Mesothelial cell of epicardium (in vitro differentiated cells): ENCODE results near the gene CHCHD3. TPM values are rescaled to one million over a fixed set of nuclear protein-coding genes. Genes with fewer than 3 reads are reported as not detected.

Experiments
- DNase-seq, 2 experiments: peaks; one replicate each; pipeline ENCODE4 v3.0.0; 2021; ENCODE audit warnings: low spot score in 2 of 2; ENCODE audit not compliant: unreplicated experiment in 2 of 2
- H3K27ac Mint-ChIP-seq: 2 replicates; pipeline ENCODE4 v1.8.0; 2021; ENCODE audit warnings: mixed read lengths
- H3K27me3 Mint-ChIP-seq: 2 replicates; pipeline ENCODE4 v1.8.0; 2021; ENCODE audit warnings: low read depth, mixed read lengths
- H3K36me3 Mint-ChIP-seq: 2 replicates; pipeline ENCODE4 v1.8.0; 2021; ENCODE audit warnings: mixed read lengths
- H3K4me1 Mint-ChIP-seq: 2 replicates; pipeline ENCODE4 v1.8.0; 2021; ENCODE audit warnings: mixed read lengths
- H3K4me3 Mint-ChIP-seq: 2 replicates; pipeline ENCODE4 v1.8.0; 2021; ENCODE audit warnings: mild to moderate bottlenecking, moderate library complexity, mixed read lengths
- H3K9me3 Mint-ChIP-seq: 2 replicates; pipeline ENCODE4 v1.8.0; 2021; ENCODE audit warnings: mixed read lengths
- CTCF ChIP-seq: fragments of 200-600 bp; sonication (generic); IDR thresholded peaks from one replicate; pipeline ENCODE4 v1.5.0; 2021; ENCODE audit warnings: antibody characterized with exemption; ENCODE audit not compliant: unreplicated experiment
- total RNA-seq: library from RNA; stranded (reverse); gene quantifications from 3 replicates; pipeline ENCODE4 v1.2.1, GENCODE V29; 2021

The CHCHD3 gene
- total RNA-seq, 1 donor from 2014 or later = 54.3 TPM

- Mint-ChIP-seq H3K36me3 (no peaks in the 10 kb centered on the region), H3K4me1 (no peaks in the 10 kb centered on the region), H3K4me3 (no peak overlapping the region), H3K9me3 (peaks cover 25% of the 10 kb centered on the region), H3K27me3 (peaks cover 42% of the 10 kb centered on the region), H3K27ac (no peak overlapping the region)
- no peak for DNase-seq
- TF ChIP-seq CTCF = no peak
Measured at GRCh38 chr7:133112335-133112734, 30.4 kb upstream of the CHCHD3 start.

- no peak overlapping the region for H3K4me3 Mint-ChIP-seq
- no peaks in the 10 kb centered on the region for H3K4me1 Mint-ChIP-seq
- peaks cover 25% of the 10 kb centered on the region for H3K9me3 Mint-ChIP-seq
- DNase-seq = no peak
- no peak for TF ChIP-seq CTCF
- no peaks in the 10 kb centered on the region for H3K36me3 Mint-ChIP-seq
- peaks cover 27% of the 10 kb centered on the region for H3K27me3 Mint-ChIP-seq
- H3K27ac Mint-ChIP-seq = no peak overlapping the region
Measured at GRCh38 chr7:133110312-133110711, 28.4 kb upstream of the CHCHD3 start.

- peaks cover 24% of the 10 kb centered on the region for H3K27me3 Mint-ChIP-seq
- no peaks in the 10 kb centered on the region for H3K36me3 Mint-ChIP-seq
- H3K4me1 Mint-ChIP-seq = no peaks in the 10 kb centered on the region
- no peak overlapping the region for H3K4me3 Mint-ChIP-seq
- H3K27ac Mint-ChIP-seq = no peak overlapping the region
- no peak for DNase-seq
- H3K9me3 Mint-ChIP-seq = peaks cover 25% of the 10 kb centered on the region
- TF ChIP-seq CTCF = no peak
Measured at GRCh38 chr7:133109816-133110215, 27.9 kb upstream of the CHCHD3 start.

- H3K9me3 Mint-ChIP-seq = peaks cover 25% of the 10 kb centered on the region
- no peaks in the 10 kb centered on the region for H3K4me1 Mint-ChIP-seq
Measured at GRCh38 chr7:133108023-133108422, 26.1 kb upstream of the CHCHD3 start.

GRCh38 chr7:133102276-133103060, 20.6 kb upstream of the CHCHD3 start:
- Mint-ChIP-seq H3K27me3 (peaks cover 32% of the 10 kb centered on the region), H3K4me1 (no peaks in the 10 kb centered on the region), H3K36me3 (no peaks in the 10 kb centered on the region), H3K4me3 (no peak overlapping the region), H3K9me3 (no peaks in the 10 kb centered on the region), H3K27ac (no peak overlapping the region)
- no peak for DNase-seq
- TF ChIP-seq CTCF = no peak

More at GRCh38 chr7:133108023-133108422, 26.1 kb upstream of the CHCHD3 start:
- Mint-ChIP-seq H3K27me3 (peaks cover 17% of the 10 kb centered on the region), H3K27ac (no peak overlapping the region), H3K36me3 (no peaks in the 10 kb centered on the region), H3K4me3 (no peak overlapping the region)
- DNase-seq = no peak
- no peak for TF ChIP-seq CTCF
